ENCODE data around the gene RAPGEF6.

DNA sequence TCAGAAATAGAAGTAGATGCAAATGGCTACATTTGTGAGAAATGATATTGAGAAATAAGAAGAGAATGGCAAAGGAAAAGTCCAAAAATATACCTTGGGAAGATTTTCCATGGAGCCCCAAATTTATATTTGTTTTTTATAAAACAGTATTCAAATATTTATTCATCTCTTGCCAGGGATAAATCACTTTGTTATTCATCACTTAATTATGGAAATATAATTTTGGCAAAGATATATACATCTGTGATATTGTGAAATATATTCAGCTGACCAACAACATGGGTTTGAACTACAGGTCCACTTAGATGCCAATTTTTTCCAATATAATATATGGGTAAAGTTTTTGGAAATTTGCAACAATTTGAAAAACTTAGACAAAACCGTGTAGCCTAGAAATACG, 19.7 kb upstream of the RAPGEF6 start:
- TF ChIP-seq CTCF (conservative IDR thresholded peaks at IDR 0.05; ENCODE audit: low read depth, low read length) (no peak), RCOR1 (IDR thresholded peaks at IDR 0.05; ENCODE audit: insufficient replicate concordance, low read length) (no peak), POLR2A (IDR thresholded peaks at IDR 0.05; ENCODE audit: low read depth, low read length) (no peak), MXI1 (IDR thresholded peaks at IDR 0.05; ENCODE audit: borderline replicate concordance, low read depth, low read length) (no peak), MAFK (IDR thresholded peaks at IDR 0.05; ENCODE audit: low read depth, low read length) (no peak), RFX5 (IDR thresholded peaks at IDR 0.05; ENCODE audit: low read depth, low read length) (no peak)

All from IMR-90 (cell line).